ENCODE measurements around the gene NUP210.

- TF ChIP-seq CTCF (conservative IDR thresholded peaks at IDR 0.05; ENCODE audit: low read depth in 2 of 2) = no peak
- TF ChIP-seq EZH2 (IDR thresholded peaks at IDR 0.05; ENCODE audit: low read depth, unreplicated experiment) = no peak
- TF ChIP-seq REST (IDR thresholded peaks at IDR 0.05; ENCODE audit: unreplicated experiment) = no peak
- no peak for TF ChIP-seq CREB1 (CRISPR knock-in tag; IDR thresholded peaks at IDR 0.05; ENCODE audit: low read depth)
- TF ChIP-seq POLR2AphosphoS5 (IDR thresholded peaks at IDR 0.05; ENCODE audit: low read depth) = no peak
- TF ChIP-seq ZNF462 (CRISPR knock-in tag; IDR thresholded peaks at IDR 0.05) = no peak
- TF ChIP-seq EZH2phosphoT487 (IDR thresholded peaks at IDR 0.05; ENCODE audit: unreplicated experiment) = no peak
- TF ChIP-seq ETS1 (IDR thresholded peaks at IDR 0.05) = no peak
- no peak for TF ChIP-seq JUNB (IDR thresholded peaks at IDR 0.05; ENCODE audit: unreplicated experiment)
- TF ChIP-seq ZNF331 (CRISPR knock-in tag; IDR thresholded peaks at IDR 0.05; ENCODE audit: low read depth) = no peak
- no peak for TF ChIP-seq STAT1 (IDR thresholded peaks at IDR 0.05; ENCODE audit: unreplicated experiment)
- no peak for TF ChIP-seq NANOG (IDR thresholded peaks at IDR 0.05; ENCODE audit: borderline replicate concordance)
Measured at GRCh38 chr3:13377021-13377420, 43.1 kb downstream of the NUP210 start.

Data from GM23338 (cell line).